Keratinocyte (primary cell): ENCODE measurements around the gene SYK.

Experiments
- EZH2 ChIP-seq: IDR thresholded peaks from one replicate; pipeline ENCODE4 v1.6.1; 2012; ENCODE audit warnings: inconsistent platforms, mild to moderate bottlenecking, low read length, moderate library complexity
- TF ChIP-seq, protein P1 (sequence below), 3 experiments: IDR thresholded peaks in 1 of 3; conservative IDR thresholded peaks in 1 of 3; optimal IDR thresholded peaks in 1 of 3; 2 replicates in 2 of 3; 3 replicates in 1 of 3; pipeline versions ENCODE3 to v1.5.1; 2011; ENCODE audit warnings: low read length in 3 of 3, mild to moderate bottlenecking in 3 of 3, moderate library complexity in 2 of 3, control low read depth in 1 of 3, inconsistent platforms in 1 of 3; ENCODE audit not compliant: insufficient read depth in 2 of 3; ENCODE audit errors: extremely low read depth in 1 of 3

DNA sequence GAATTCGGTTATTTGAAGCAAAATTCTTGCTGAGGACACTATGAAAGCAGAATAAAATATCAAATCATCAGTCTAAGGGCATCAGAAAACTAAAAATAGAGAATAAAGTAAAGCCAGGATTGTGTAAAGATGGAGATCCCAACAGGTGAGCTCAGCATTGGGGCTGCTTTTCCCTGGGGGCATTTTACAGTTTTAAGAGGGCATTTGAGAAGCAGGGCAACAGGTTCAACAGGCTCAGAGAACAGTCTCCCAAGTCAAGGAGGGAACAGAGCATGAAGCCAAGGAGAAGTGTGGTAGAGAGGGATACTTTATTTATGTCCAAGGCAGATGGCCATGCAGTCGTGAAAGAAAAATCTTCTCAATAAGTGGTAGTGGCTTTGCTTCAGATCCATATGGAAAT is 145.4 kb downstream of the SYK start:
- TF ChIP-seq, protein P1, sequence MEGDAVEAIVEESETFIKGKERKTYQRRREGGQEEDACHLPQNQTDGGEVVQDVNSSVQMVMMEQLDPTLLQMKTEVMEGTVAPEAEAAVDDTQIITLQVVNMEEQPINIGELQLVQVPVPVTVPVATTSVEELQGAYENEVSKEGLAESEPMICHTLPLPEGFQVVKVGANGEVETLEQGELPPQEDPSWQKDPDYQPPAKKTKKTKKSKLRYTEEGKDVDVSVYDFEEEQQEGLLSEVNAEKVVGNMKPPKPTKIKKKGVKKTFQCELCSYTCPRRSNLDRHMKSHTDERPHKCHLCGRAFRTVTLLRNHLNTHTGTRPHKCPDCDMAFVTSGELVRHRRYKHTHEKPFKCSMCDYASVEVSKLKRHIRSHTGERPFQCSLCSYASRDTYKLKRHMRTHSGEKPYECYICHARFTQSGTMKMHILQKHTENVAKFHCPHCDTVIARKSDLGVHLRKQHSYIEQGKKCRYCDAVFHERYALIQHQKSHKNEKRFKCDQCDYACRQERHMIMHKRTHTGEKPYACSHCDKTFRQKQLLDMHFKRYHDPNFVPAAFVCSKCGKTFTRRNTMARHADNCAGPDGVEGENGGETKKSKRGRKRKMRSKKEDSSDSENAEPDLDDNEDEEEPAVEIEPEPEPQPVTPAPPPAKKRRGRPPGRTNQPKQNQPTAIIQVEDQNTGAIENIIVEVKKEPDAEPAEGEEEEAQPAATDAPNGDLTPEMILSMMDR (optimal IDR thresholded peaks at IDR 0.05 in 1 of 3, IDR thresholded peaks at IDR 0.05 in 1 of 3, conservative IDR thresholded peaks at IDR 0.05 in 1 of 3; ENCODE audit: extremely low read depth in 1 of 3, insufficient read depth in 2 of 3, low read length in 3 of 3) = no peak
- TF ChIP-seq EZH2 = no peak
